ENCODE results near the gene INPP5K. TPM values are rescaled to one million over a fixed set of nuclear protein-coding genes. Genes with fewer than 3 reads are reported as not detected.
"Not testable (repeated sequence)": the region's sequence is repeated elsewhere in the genome, so short reads cannot be mapped to it uniquely, and the experiment has no call there.

INPP5K gene
- total RNA-seq: 46.0 and 50.0 TPM in 2 replicates

DNA sequence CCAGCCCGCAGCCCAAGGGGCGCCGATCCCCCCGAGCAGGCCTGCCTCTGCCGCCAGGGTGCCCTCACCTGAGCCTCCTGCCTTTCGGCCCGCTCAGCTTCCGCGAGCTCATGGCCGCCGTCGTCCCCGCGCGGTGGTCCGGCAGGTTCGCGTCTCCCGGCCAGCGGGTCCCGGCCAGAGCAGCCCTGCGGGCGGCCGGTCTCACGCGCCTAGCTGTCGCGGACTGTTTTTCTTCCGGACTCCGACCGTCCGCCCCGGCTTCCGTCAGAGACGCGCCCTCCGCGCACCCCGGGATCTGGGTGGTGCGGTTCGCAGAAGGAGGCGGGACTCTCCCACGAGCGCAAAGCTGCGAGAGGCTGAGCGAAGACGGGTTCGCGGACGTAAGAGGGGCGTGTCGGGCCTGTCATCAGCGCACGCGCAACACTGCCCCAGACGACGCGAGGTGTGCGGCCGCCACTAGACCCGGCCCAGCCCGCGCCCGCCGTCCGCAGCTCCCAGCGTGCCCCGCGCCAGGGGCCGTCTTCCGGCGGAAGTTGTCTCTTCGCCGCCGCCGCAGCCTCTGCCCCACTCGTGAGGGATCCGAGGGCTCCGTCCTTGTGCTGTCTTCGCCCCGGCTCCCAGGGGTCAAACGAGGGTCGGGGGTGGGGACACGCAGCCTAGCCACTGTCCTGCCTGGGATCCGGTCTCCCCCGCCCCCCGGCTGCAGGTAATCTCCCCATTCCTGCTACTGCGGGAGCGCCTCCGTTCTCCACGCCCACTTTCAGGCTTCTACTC is at the start of gene INPP5K:
Gene INPP5K (minus strand): TSS at position 225 of the 774 bp plus-strand sequence. CDS start 113 bp downstream, at position 112.
- intact Hi-C loops (cut with micrococcal nuclease): loop anchor here (1.0 kb wide), 7 partner anchors 28 to 240 kb away; partner anchors contain the start of genes CRK and PITPNA
- H3K27me3 Mint-ChIP-seq: no peaks in the 10 kb centered on the region
- peaks cover 19% of the 10 kb centered on the region for H3K4me1 Mint-ChIP-seq
- ATAC-seq (ENCODE audit: low read depth): peak; percentile 90
- H3K4me3 Mint-ChIP-seq: peak within 1 kb of the TSS; percentile 89
- TF ChIP-seq, protein P1, sequence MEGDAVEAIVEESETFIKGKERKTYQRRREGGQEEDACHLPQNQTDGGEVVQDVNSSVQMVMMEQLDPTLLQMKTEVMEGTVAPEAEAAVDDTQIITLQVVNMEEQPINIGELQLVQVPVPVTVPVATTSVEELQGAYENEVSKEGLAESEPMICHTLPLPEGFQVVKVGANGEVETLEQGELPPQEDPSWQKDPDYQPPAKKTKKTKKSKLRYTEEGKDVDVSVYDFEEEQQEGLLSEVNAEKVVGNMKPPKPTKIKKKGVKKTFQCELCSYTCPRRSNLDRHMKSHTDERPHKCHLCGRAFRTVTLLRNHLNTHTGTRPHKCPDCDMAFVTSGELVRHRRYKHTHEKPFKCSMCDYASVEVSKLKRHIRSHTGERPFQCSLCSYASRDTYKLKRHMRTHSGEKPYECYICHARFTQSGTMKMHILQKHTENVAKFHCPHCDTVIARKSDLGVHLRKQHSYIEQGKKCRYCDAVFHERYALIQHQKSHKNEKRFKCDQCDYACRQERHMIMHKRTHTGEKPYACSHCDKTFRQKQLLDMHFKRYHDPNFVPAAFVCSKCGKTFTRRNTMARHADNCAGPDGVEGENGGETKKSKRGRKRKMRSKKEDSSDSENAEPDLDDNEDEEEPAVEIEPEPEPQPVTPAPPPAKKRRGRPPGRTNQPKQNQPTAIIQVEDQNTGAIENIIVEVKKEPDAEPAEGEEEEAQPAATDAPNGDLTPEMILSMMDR (IDR thresholded peaks at IDR 0.05): no peak
- CTCF ChIA-PET: interaction anchor here (0.8 to 5.3 kb wide), 22 partner anchors 14 to 257 kb away, joined by 3 to 133 read pairs (median 4); partner anchors contain the start of genes CRK, MYO1C, SLC43A2 and YWHAE
- peak; percentile 96 for DNase-seq
- POLR2A ChIA-PET: interaction anchor here (0.6 to 3.0 kb wide), 35 partner anchors 25 to 820 kb away, joined by 3 to 57 read pairs (median 7); partner anchors contain the start of genes CRK, MYO1C, PITPNA and RILP
- peak within 1 kb of the TSS; percentile 86 for H3K27ac Mint-ChIP-seq
- no peaks in the 10 kb centered on the region for H3K9me3 Mint-ChIP-seq
- H3K36me3 Mint-ChIP-seq (ENCODE audit: low read depth): peaks cover 48% of the 10 kb centered on the region

DNA sequence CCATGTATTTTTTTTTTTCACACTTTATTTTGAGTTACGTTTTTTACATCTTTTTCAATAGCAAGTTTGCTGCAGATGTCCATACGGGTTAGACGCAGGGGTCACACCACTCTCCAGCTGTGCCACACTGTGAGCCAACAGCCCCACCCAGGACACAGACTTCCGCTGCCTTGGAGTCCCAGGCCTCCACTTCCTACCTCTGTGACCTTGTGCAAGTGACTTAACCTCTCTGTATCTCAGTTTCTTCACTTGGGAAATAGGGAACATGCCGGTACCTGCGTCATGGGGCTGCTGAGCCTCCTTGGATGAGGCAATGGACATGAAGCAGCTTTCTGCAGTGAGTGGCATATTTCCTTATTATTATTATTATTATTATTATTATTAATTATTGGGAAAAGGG is 49.5 kb upstream of the INPP5K start:
- no peaks in the 10 kb centered on the region for H3K27me3 Mint-ChIP-seq
- H3K4me1 Mint-ChIP-seq: peaks cover 34% of the 10 kb centered on the region
- ATAC-seq (ENCODE audit: low read depth) (no peak), DNase-seq (no peak)
- ChIA-PET CTCF (interaction anchor here (1.2 kb wide), 1 partner anchor 9 kb away, joined by 7 read pairs; no protein-coding TSS in a partner anchor), POLR2A (interaction anchor here (0.6 to 12.5 kb wide), 10 partner anchors 10 to 177 kb away, joined by 3 to 418 read pairs (median 6); partner anchors contain the start of genes INPP5K, RILP and SLC43A2)
- peak overlapping the region; percentile 25 for H3K27ac Mint-ChIP-seq
- H3K36me3 Mint-ChIP-seq (ENCODE audit: low read depth): no peaks in the 10 kb centered on the region
- no peak overlapping the region for H3K4me3 Mint-ChIP-seq
- intact Hi-C loops (cut with micrococcal nuclease): loop anchor here (10.0 kb wide), 1 partner anchor 299 kb away; no protein-coding TSS in a partner anchor
- H3K9me3 Mint-ChIP-seq: no peaks in the 10 kb centered on the region
- TF ChIP-seq, protein P1 (IDR thresholded peaks at IDR 0.05): no peak

DNA sequence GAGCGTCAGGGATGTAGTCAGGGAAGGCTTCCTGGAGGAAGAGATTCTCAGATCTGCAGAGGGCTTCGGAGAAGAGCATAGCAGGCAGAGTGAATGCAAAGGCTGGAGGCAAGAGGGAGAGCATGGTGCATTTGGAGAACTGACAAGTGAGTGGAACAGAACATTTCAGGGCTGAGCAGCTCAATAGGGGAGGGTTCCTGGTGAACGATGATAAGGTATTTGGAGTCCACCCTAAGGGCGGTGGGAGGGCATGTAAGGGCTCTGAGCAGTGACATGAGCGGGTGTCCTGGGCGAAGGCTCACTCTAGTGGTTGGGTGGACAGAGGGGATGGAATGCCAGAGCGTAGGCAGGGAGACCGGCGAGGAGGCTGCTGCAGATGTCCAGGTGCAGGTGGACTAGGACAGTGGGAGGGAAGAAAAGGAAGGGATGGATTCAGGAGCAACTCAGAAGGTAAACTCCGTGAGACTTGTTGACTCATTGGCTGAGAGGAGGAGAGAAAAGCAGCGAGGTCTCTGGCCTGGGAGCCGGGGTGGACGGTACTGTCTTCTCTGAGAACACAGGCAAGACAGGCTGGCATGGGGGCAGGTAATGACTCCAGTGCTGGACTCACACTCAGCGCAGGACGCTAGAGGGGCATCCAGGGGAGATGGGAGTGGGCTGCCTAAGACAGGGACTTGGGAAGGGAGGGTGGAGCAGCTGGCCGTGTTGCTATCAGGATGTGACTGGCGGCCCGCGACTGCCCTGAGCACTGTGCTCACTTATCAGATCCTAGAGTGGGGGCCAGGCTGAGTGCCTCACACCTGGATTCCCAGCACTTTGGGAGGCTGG is 47.6 kb upstream of the INPP5K start:
- intact Hi-C loops (cut with micrococcal nuclease): loop anchor here (2.0 to 10.0 kb wide), 3 partner anchors 73 to 301 kb away; no protein-coding TSS in a partner anchor
- peak overlapping the region; percentile 36 for H3K27ac Mint-ChIP-seq
- H3K4me3 Mint-ChIP-seq: peak overlapping the region; percentile 66
- POLR2A ChIA-PET: interaction anchor here (1.3 to 5.4 kb wide), 3 partner anchors 47 to 153 kb away, joined by 3 to 43 read pairs (median 9); partner anchors contain the start of genes INPP5K and SLC43A2
- CTCF ChIA-PET: interaction anchor here (3.3 kb wide), 1 partner anchor 11 kb away, joined by 11 read pairs; no protein-coding TSS in a partner anchor
- peaks cover 2% of the 10 kb centered on the region for H3K36me3 Mint-ChIP-seq (ENCODE audit: low read depth)
- TF ChIP-seq, protein P1 (IDR thresholded peaks at IDR 0.05): no peak
- no peaks in the 10 kb centered on the region for H3K27me3 Mint-ChIP-seq
- H3K4me1 Mint-ChIP-seq: peaks cover 47% of the 10 kb centered on the region
- DNase-seq: no peak
- no peaks in the 10 kb centered on the region for H3K9me3 Mint-ChIP-seq
- no peak for ATAC-seq (ENCODE audit: low read depth)

DNA sequence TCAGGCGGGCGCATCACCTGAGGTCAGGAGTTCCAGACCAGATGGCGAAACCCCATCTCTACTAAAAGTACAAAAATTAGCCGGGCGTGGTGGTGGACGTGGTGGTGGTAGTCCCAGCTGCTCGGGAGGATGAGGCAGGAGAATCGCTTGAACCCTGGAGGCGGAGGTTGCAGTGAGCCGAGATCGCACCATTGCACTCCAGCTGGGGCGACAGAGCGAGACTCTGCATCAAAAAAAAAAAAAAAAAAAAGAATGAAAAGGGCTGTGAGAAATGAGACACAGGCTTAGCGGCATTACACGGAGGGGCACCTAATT is 47.0 kb upstream of the INPP5K start:
- intact Hi-C loops (cut with micrococcal nuclease): loop anchor here (2.0 to 10.0 kb wide), 3 partner anchors 73 to 301 kb away; no protein-coding TSS in a partner anchor
- CTCF ChIA-PET: interaction anchor here (3.3 kb wide), 1 partner anchor 11 kb away, joined by 11 read pairs; no protein-coding TSS in a partner anchor
- DNase-seq; ATAC-seq (ENCODE audit: low read depth); H3K27me3 Mint-ChIP-seq; H3K36me3 Mint-ChIP-seq (ENCODE audit: low read depth); H3K9me3 Mint-ChIP-seq: not testable (repeated sequence)
- Mint-ChIP-seq H3K4me3 (peak overlapping the region; percentile 71), H3K27ac (peak overlapping the region; percentile 36), H3K4me1 (peaks cover 50% of the 10 kb centered on the region)
- POLR2A ChIA-PET: interaction anchor here (1.3 to 5.4 kb wide), 4 partner anchors 44 to 153 kb away, joined by 3 to 43 read pairs (median 10); partner anchors contain the start of genes INPP5K and SLC43A2

DNA sequence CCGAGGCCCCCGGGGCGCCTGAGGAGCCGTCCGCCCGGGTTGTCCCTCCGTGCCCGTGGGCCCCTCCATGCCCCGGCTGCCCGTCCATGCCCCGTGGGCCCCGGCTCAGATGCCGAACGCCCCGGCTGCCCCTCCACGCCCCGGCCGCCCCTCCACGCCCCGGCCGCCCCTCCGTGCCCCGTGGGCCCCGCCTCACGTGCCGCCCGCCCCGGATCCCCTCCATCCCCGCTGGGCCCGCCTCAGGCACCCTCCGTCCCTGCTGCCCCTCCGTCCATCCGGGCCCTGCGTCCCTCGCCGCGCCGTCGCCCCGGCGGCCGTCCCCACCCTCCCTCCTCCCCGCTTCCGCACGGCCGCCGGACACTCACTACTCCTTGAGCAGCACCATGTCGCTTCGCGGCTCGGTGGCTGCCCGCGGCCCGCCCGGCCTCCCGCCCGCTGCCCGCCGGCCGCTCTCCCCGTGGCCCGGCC is 45.8 kb upstream of the INPP5K start:
- Mint-ChIP-seq H3K4me3 (peak overlapping the region; percentile 86), H3K9me3 (no peaks in the 10 kb centered on the region), H3K36me3 (ENCODE audit: low read depth) (peaks cover 6% of the 10 kb centered on the region), H3K27me3 (no peaks in the 10 kb centered on the region), H3K4me1 (peaks cover 52% of the 10 kb centered on the region), H3K27ac (no peak overlapping the region)
- ChIA-PET CTCF (interaction anchor here (1.1 to 3.3 kb wide), 3 partner anchors 12 to 197 kb away, joined by 5 to 11 read pairs (median 6); no protein-coding TSS in a partner anchor), POLR2A (interaction anchor here (0.5 to 5.4 kb wide), 12 partner anchors 12 to 326 kb away, joined by 3 to 43 read pairs (median 4); partner anchors contain the start of genes INPP5K and SLC43A2)
- TF ChIP-seq, protein P1 (IDR thresholded peaks at IDR 0.05): no peak
- intact Hi-C loops (cut with micrococcal nuclease): loop anchor here (1.0 to 10.0 kb wide), 8 partner anchors 46 to 303 kb away; partner anchors contain the start of genes INPP5K, RILP and SLC43A2
- no peak for DNase-seq
- peak; percentile 29 for ATAC-seq (ENCODE audit: low read depth)
